GM10266 (cell line): Measurements from ENCODE around the gene ZNF93.
"Not testable (repeated sequence)": the region's sequence is repeated elsewhere in the genome, so short reads cannot be mapped to it uniquely, and the experiment has no call there.

Experiments
- DNase-seq: peaks from one replicate; pipeline ENCODE4 v3.0.0; 2012; ENCODE audit errors: extremely low spot score
- CTCF ChIP-seq: IDR thresholded peaks from 2 replicates; pipeline ENCODE4 v1.5.1; 2012; ENCODE audit warnings: mild to moderate bottlenecking, low read depth; ENCODE audit not compliant: control insufficient read depth, insufficient read depth; ENCODE audit errors: missing control alignments

Gene ZNF93

GRCh38 chr19:19911150-19911549 is 10.4 kb downstream of the ZNF93 start:
- no peak for DNase-seq

GRCh38 chr19:19914596-19914995 is 13.8 kb downstream of the ZNF93 start:
- no peak for TF ChIP-seq CTCF
- DNase-seq = no peak

More at GRCh38 chr19:19911150-19911549, 10.4 kb downstream of the ZNF93 start:
- TF ChIP-seq CTCF = no peak

GRCh38 chr19:19930417-19930816 is 29.7 kb downstream of the ZNF93 start:
- DNase-seq = not testable (repeated sequence)

- DNase-seq = not testable (repeated sequence)
These were observed 32.9 kb downstream of the ZNF93 start for GRCh38 chr19:19933432-19934314.

- DNase-seq = no peak
These were observed 36.7 kb downstream of the ZNF93 start for GRCh38 chr19:19937403-19937802.

GRCh38 chr19:19938449-19938848 is 37.7 kb downstream of the ZNF93 start:
- no peak for TF ChIP-seq CTCF
- DNase-seq = no peak

More at GRCh38 chr19:19937403-19937802, 36.7 kb downstream of the ZNF93 start:
- TF ChIP-seq CTCF = no peak

GRCh38 chr19:19943848-19944582 is 43.3 kb downstream of the ZNF93 start:
- no peak for DNase-seq
- TF ChIP-seq CTCF = no peak

- no peak for TF ChIP-seq CTCF
- DNase-seq = no peak
These were observed 43.8 kb downstream of the ZNF93 start for GRCh38 chr19:19944583-19944880.
